Measurements from ENCODE around the gene PRR23A. TPM values are rescaled to one million over a fixed set of nuclear protein-coding genes. Genes with fewer than 3 reads are reported as not detected.

Gene PRR23A
- polyA plus RNA-seq (2013, experiment 1 of 2): not detected
- not detected for polyA plus RNA-seq (2013, experiment 2 of 2)

DNA sequence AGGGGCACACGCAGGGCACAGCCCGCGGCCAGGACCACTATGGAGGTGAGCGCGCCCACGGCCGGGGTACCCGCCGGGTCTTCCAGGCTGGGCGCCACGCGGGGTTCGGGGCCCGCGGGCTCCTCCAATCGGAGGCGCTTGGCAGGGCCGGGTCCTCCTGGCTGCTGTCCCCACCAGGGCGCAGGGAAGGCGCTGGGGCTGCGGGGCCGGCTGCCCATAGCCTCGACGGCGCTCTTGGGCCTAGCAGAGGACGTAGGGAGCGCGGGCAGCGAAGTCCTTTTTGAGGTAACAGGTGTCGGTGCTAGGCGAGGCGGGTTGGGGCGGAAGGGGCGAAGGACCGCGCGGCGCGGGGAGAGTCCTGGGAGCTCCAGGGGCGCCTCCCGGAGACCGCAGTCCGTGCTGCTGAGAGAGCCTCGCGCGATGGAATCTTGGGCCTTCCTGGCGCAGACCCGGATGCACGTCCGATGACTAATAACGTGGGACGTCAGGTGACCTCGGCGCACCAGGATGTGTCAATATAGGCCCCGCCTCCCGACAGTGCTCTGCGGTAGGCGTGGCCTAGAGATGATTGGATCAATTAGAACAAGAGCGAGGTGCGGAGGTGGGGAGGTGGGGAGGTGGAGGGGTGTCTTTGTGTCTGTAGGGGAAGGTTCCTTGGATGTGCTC is at the start of gene PRR23A:
PRR23A (minus strand) TSS at position 218 of the 666 bp plus-strand sequence; CDS start at position 218, 0 bp downstream.
- H3K4me3 ChIP-seq (ENCODE audit: insufficient read depth in 1 of 2, low read depth in 1 of 2, low read length in 2 of 2): no peak within 1 kb of the TSS
- no peak within 1 kb of the TSS for H2BK12ac ChIP-seq (ENCODE audit: low read length in 2 of 2)
- no peak within 1 kb of the TSS for H2AFZ ChIP-seq (ENCODE audit: low read depth, low read length)
- H2BK120ac ChIP-seq (ENCODE audit: low read depth, low read length): no peak within 1 kb of the TSS
- H3K18ac ChIP-seq (ENCODE audit: low read depth in 1 of 2, low read length in 2 of 2): no peak within 1 kb of the TSS
- H3K36me3 ChIP-seq (ENCODE audit: control insufficient read depth in 1 of 2, insufficient read depth in 2 of 2, low read depth in 1 of 2, low read length in 2 of 2): no peaks in the 10 kb centered on the region
- 96% methylated on average over 60 of the region's 60 CpGs for WGBS
- no peaks in the 10 kb centered on the region for H3K4me1 ChIP-seq (ENCODE audit: control insufficient read depth, insufficient read depth, low read depth, low read length)
- H3K27ac ChIP-seq (ENCODE audit: low read length, poor library complexity, severe bottlenecking): no peak within 1 kb of the TSS
- no peak within 1 kb of the TSS for H3K4me2 ChIP-seq (ENCODE audit: low read length, poor library complexity, severe bottlenecking)
- DNase-seq: no peak
- H2BK5ac ChIP-seq (ENCODE audit: low read depth, low read length, poor library complexity, severe bottlenecking): no peak within 1 kb of the TSS
- no peak within 1 kb of the TSS for H3K14ac ChIP-seq (ENCODE audit: low read length in 2 of 2)
- peaks cover 12% of the 10 kb centered on the region for H3K9me3 ChIP-seq (ENCODE audit: control insufficient read depth, low read length)
- H3K4ac ChIP-seq (ENCODE audit: low read depth in 1 of 2, low read length in 2 of 2): no peak within 1 kb of the TSS
- H4K8ac ChIP-seq (ENCODE audit: low read length): no peak within 1 kb of the TSS
- no peak within 1 kb of the TSS for H3K9ac ChIP-seq (ENCODE audit: low read length)
- H2BK15ac ChIP-seq (ENCODE audit: low read depth, poor library complexity, severe bottlenecking): no peak within 1 kb of the TSS
- no peaks in the 10 kb centered on the region for H3K79me1 ChIP-seq (replicated peaks; ENCODE audit: low read length, poor library complexity, severe bottlenecking)
- H3K23ac ChIP-seq (ENCODE audit: low read length in 2 of 2): no peak within 1 kb of the TSS
- H4K91ac ChIP-seq (ENCODE audit: low read length): no peak within 1 kb of the TSS
- no peaks in the 10 kb centered on the region for H3K27me3 ChIP-seq (ENCODE audit: control insufficient read depth in 1 of 2, insufficient read depth in 1 of 2, low read length in 2 of 2)
- no peak within 1 kb of the TSS for H2AK5ac ChIP-seq (ENCODE audit: low read length, severe bottlenecking)

DNA sequence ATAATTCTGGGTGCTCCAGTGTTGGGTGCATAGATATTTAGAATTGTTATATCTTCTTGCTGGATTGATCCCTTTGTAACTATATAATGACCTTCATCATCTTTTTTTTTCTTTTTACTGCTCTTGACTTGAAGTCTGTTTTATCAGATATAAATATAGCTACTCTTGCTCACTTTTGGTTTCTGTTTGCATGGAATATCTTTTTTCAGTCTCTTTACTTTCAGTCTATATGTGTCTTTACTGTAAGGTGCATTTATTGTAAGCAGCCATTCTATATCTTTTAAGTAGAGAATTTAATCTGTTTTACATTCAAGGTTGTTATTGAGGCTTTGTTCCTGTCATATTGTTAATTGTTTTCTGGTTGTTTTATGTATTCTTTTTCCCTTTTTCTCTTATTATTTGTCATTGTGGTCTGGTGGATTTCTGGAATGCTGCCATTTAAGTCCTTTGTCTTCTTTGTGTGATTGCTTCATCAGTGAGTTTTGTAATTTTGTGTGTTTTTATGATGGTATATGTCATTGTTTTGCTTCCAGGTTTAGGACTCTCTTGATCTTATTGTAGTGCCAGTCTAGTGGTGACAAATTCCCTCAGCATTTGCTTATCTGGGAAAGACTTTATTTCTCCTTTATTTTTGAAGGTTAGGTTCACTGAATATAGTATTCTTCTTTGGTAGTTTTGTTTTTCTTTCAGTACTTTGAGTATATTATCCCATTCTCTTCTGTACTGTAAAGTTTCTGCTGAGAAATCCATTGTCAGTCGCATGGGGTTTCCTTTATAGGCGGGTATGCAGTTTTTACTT is 46.9 kb upstream of the PRR23A start:
- Histone ChIP-seq H2AK5ac (ENCODE audit: low read length, severe bottlenecking) (no peak overlapping the region), H4K91ac (ENCODE audit: low read length) (no peak overlapping the region), H3K4me1 (ENCODE audit: control insufficient read depth, insufficient read depth, low read depth, low read length) (no peaks in the 10 kb centered on the region), H3K4ac (ENCODE audit: low read depth in 1 of 2, low read length in 2 of 2) (no peak overlapping the region), H3K79me1 (replicated peaks; ENCODE audit: low read length, poor library complexity, severe bottlenecking) (no peaks in the 10 kb centered on the region), H3K9ac (ENCODE audit: low read length) (no peak overlapping the region), H2BK15ac (ENCODE audit: low read depth, poor library complexity, severe bottlenecking) (no peak overlapping the region), H2AFZ (ENCODE audit: low read depth, low read length) (no peak overlapping the region), H3K4me3 (ENCODE audit: insufficient read depth in 1 of 2, low read depth in 1 of 2, low read length in 2 of 2) (no peak overlapping the region), H3K4me2 (ENCODE audit: low read length, poor library complexity, severe bottlenecking) (no peak overlapping the region), H2BK5ac (ENCODE audit: low read depth, low read length, poor library complexity, severe bottlenecking) (no peak overlapping the region), H3K27ac (ENCODE audit: low read length, poor library complexity, severe bottlenecking) (no peak overlapping the region), H3K18ac (ENCODE audit: low read depth in 1 of 2, low read length in 2 of 2) (no peak overlapping the region), H3K27me3 (ENCODE audit: control insufficient read depth in 1 of 2, insufficient read depth in 1 of 2, low read length in 2 of 2) (no peaks in the 10 kb centered on the region), H2BK120ac (ENCODE audit: low read depth, low read length) (no peak overlapping the region), H3K9me3 (ENCODE audit: control insufficient read depth, low read length) (peaks cover 33% of the 10 kb centered on the region), H3K14ac (ENCODE audit: low read length in 2 of 2) (no peak overlapping the region), H3K23ac (ENCODE audit: low read length in 2 of 2) (no peak overlapping the region), H4K8ac (ENCODE audit: low read length) (no peak overlapping the region), H2BK12ac (ENCODE audit: low read length in 2 of 2) (no peak overlapping the region), H3K36me3 (ENCODE audit: control insufficient read depth in 1 of 2, insufficient read depth in 2 of 2, low read depth in 1 of 2, low read length in 2 of 2) (no peaks in the 10 kb centered on the region)
- no peak for DNase-seq
- 52% methylated on average over 2 of the region's 2 CpGs for WGBS

DNA sequence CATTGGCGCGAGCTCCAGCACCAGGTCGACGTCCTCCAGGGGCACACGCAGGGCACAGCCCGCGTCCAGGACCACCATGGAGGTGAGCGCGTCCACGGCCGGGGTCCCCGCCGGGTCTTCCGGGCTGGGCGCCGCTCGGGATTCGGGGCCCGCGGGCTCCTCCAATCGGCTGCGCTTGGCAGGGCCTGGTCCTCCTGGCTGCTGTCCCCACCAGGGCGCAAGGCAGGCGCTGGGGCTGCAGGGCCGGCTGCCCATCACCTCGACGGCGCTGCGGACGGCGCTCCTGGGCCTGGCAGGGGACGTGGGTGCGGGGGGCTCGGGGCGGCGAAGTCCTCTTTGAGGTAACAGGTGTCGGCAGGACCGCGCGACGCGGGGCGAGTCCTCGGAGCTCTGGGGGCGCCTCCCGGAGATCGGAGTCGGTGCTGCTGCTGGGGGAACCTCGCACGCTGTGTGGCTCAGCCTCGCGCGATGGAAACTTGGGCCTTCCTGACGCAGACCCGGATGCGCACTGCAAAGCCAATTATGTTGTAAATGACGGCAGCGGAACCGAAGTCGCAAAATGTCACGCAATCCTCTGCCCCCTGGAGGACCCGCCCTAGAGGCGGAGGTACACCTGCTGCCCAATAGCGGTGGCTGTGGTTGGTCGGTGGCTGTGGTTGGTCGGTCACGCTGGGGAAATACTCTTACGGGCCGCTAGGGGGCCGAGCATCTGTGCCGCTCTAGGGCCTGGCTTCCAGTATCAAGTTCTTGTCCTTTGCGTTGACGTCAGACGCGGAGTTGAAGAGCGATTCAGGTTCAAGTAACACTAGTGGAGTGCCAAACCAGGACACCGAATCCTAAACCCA is 38.5 kb upstream of the PRR23A start, which contains the start of gene PRR23C:
PRR23C (minus strand) TSS at position 527 of the 845 bp plus-strand sequence; CDS start at position 255, 272 bp downstream.
- no peak within 1 kb of the TSS for H3K14ac ChIP-seq (ENCODE audit: low read length in 2 of 2)
- H3K27ac ChIP-seq (ENCODE audit: low read length, poor library complexity, severe bottlenecking): no peak within 1 kb of the TSS
- H3K9ac ChIP-seq (ENCODE audit: low read length): no peak within 1 kb of the TSS
- no peak within 1 kb of the TSS for H2BK120ac ChIP-seq (ENCODE audit: low read depth, low read length)
- no peak within 1 kb of the TSS for H2AFZ ChIP-seq (ENCODE audit: low read depth, low read length)
- H4K8ac ChIP-seq (ENCODE audit: low read length): no peak within 1 kb of the TSS
- H2BK12ac ChIP-seq (ENCODE audit: low read length in 2 of 2): no peak within 1 kb of the TSS
- 95% methylated on average over 77 of the region's 77 CpGs for WGBS
- no peak within 1 kb of the TSS for H2BK5ac ChIP-seq (ENCODE audit: low read depth, low read length, poor library complexity, severe bottlenecking)
- H3K79me1 ChIP-seq (replicated peaks; ENCODE audit: low read length, poor library complexity, severe bottlenecking): no peaks in the 10 kb centered on the region
- peaks cover 18% of the 10 kb centered on the region for H3K9me3 ChIP-seq (ENCODE audit: control insufficient read depth, low read length)
- no peak for DNase-seq
- no peak within 1 kb of the TSS for H4K91ac ChIP-seq (ENCODE audit: low read length)
- peaks cover 0 to 7% of the 10 kb centered on the region in 2 experiments for H3K27me3 ChIP-seq (ENCODE audit: control insufficient read depth in 1 of 2, insufficient read depth in 1 of 2, low read length in 2 of 2)
- H3K18ac ChIP-seq (ENCODE audit: low read depth in 1 of 2, low read length in 2 of 2): no peak within 1 kb of the TSS
- no peak within 1 kb of the TSS for H2BK15ac ChIP-seq (ENCODE audit: low read depth, poor library complexity, severe bottlenecking)
- no peaks in the 10 kb centered on the region for H3K4me1 ChIP-seq (ENCODE audit: control insufficient read depth, insufficient read depth, low read depth, low read length)
- H3K36me3 ChIP-seq (ENCODE audit: control insufficient read depth in 1 of 2, insufficient read depth in 2 of 2, low read depth in 1 of 2, low read length in 2 of 2): peaks cover 0 to 5% of the 10 kb centered on the region in 2 experiments
- H2AK5ac ChIP-seq (ENCODE audit: low read length, severe bottlenecking): no peak within 1 kb of the TSS
- no peak within 1 kb of the TSS for H3K4me3 ChIP-seq (ENCODE audit: insufficient read depth in 1 of 2, low read depth in 1 of 2, low read length in 2 of 2)
- no peak within 1 kb of the TSS for H3K4me2 ChIP-seq (ENCODE audit: low read length, poor library complexity, severe bottlenecking)
- H3K23ac ChIP-seq (ENCODE audit: low read length in 2 of 2): no peak within 1 kb of the TSS
- H3K4ac ChIP-seq (ENCODE audit: low read depth in 1 of 2, low read length in 2 of 2): no peak within 1 kb of the TSS

Measured in mesenchymal stem cell (in vitro differentiated cells and primary cell).